Measurements from ENCODE around the gene ACOT7.

- TF ChIP-seq, protein P1, sequence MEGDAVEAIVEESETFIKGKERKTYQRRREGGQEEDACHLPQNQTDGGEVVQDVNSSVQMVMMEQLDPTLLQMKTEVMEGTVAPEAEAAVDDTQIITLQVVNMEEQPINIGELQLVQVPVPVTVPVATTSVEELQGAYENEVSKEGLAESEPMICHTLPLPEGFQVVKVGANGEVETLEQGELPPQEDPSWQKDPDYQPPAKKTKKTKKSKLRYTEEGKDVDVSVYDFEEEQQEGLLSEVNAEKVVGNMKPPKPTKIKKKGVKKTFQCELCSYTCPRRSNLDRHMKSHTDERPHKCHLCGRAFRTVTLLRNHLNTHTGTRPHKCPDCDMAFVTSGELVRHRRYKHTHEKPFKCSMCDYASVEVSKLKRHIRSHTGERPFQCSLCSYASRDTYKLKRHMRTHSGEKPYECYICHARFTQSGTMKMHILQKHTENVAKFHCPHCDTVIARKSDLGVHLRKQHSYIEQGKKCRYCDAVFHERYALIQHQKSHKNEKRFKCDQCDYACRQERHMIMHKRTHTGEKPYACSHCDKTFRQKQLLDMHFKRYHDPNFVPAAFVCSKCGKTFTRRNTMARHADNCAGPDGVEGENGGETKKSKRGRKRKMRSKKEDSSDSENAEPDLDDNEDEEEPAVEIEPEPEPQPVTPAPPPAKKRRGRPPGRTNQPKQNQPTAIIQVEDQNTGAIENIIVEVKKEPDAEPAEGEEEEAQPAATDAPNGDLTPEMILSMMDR (IDR thresholded peaks at IDR 0.05 in 8 of 11, conservative IDR thresholded peaks at IDR 0.05 in 3 of 11): peak; percentile 77 to 97 (median 94)
- TF ChIP-seq POLR2A (IDR thresholded peaks at IDR 0.05): no peak
Observed at GRCh38 chr1:6438047-6438525, 44.5 kb upstream of the ACOT7 start.
